H1 (cell line): ENCODE data around the gene SIPA1L2. TPM values are rescaled to one million over a fixed set of nuclear protein-coding genes. Genes with fewer than 3 reads are reported as not detected.

Experiments used
- CTCF ChIA-PET: fragments of 300-600 bp; sonication (Branson Sonifier 250); formaldehyde crosslinking; loops from one replicate; lab custom pipeline; 2021; ENCODE audit not compliant: partially characterized antibody; lab: Charles Lee
- POLR2A ChIA-PET: fragments of 300-600 bp; sonication (Branson Sonifier 250); formaldehyde crosslinking; loops from one replicate; lab custom pipeline; 2021; ENCODE audit warnings: inconsistent platforms; ENCODE audit not compliant: partially characterized antibody; lab: Charles Lee
- DNase-seq, 2 experiments: peaks; one replicate each; pipeline versions ENCODE4 v3.0.0 to v3.0.0-alpha.2; 2010 to 2022; ENCODE audit warnings: low spot score in 2 of 2, low read depth in 1 of 2, mixed read lengths in 1 of 2
- FAIRE-seq: peaks from 2 replicates; lab custom pipeline; 2011; peaks lifted over from hg19 to GRCh38; lab: Jason Lieb, UNC
- H2AFZ ChIP-seq: 2 replicates; pipeline ENCODE4 v1.8.1; 2012; ENCODE audit warnings: low read length, inconsistent platforms
- H2AK5ac ChIP-seq: 2 replicates; pipeline ENCODE4 v1.6.1; 2013; ENCODE audit warnings: low read depth, low read length
- H2BK120ac ChIP-seq: replicated peaks from 2 replicates; pipeline ENCODE3; 2013; ENCODE audit warnings: low read depth, low read length, inconsistent platforms
- H2BK12ac ChIP-seq: 2 replicates; pipeline ENCODE4 v1.6.1; 2013; ENCODE audit warnings: low read depth, low read length
- H2BK15ac ChIP-seq: 2 replicates; pipeline ENCODE4 v1.6.1; 2013; ENCODE audit warnings: low read length
- H2BK20ac ChIP-seq: 2 replicates; pipeline ENCODE4 v1.6.1; 2013; ENCODE audit warnings: low read length
- H2BK5ac ChIP-seq: 2 replicates; pipeline ENCODE4 v1.6.1; 2013; ENCODE audit warnings: low read depth, low read length
- H3K14ac ChIP-seq: 2 replicates; pipeline ENCODE4 v1.6.1; 2013; ENCODE audit warnings: inconsistent platforms; ENCODE audit not compliant: insufficient read length
- H3K18ac ChIP-seq: 2 replicates; pipeline ENCODE4 v1.6.1; 2013; ENCODE audit warnings: low read length; ENCODE audit errors: extremely low read depth
- H3K23ac ChIP-seq: 2 replicates; pipeline ENCODE4 v1.6.1; 2013; ENCODE audit warnings: inconsistent platforms; ENCODE audit not compliant: insufficient read length
- H3K23me2 ChIP-seq: 2 replicates; pipeline ENCODE4 v1.6.1; 2013; ENCODE audit warnings: low read depth, low read length
- H3K27ac ChIP-seq: 2 replicates; pipeline ENCODE4 v1.6.1; 2011; ENCODE audit warnings: low read depth, low read length, inconsistent platforms
- H3K27me3 ChIP-seq, 4 experiments: replicated peaks in 1 of 4; 1 replicate in 1 of 4; 2 replicates in 3 of 4; pipeline versions ENCODE4 v1.6.1 to v1.8.1; 2011 to 2013; ENCODE audit warnings: low read length in 3 of 4, mild to moderate bottlenecking in 3 of 4, inconsistent platforms in 2 of 4, mixed read lengths in 2 of 4, moderate library complexity in 1 of 4; ENCODE audit not compliant: control insufficient read depth in 3 of 4, insufficient read depth in 3 of 4; ENCODE audit errors: extremely low read depth in 1 of 4
- H3K36me3 ChIP-seq, 4 experiments: 2 replicates each; pipeline versions ENCODE4 v1.6.1 to v1.8.1; 2011 to 2013; ENCODE audit warnings: mild to moderate bottlenecking in 4 of 4, low read length in 3 of 4, moderate library complexity in 2 of 4, control low read depth in 1 of 4, inconsistent platforms in 1 of 4; ENCODE audit not compliant: insufficient read depth in 4 of 4, control insufficient read depth in 2 of 4
- H3K4ac ChIP-seq: replicated peaks from 2 replicates; pipeline ENCODE3; 2013; ENCODE audit warnings: low read length, low read depth, mixed read lengths, inconsistent platforms; ENCODE audit not compliant: insufficient read length
- H3K4me1 ChIP-seq, 4 experiments: replicated peaks in 1 of 4; 1 replicate in 1 of 4; 2 replicates in 3 of 4; pipeline versions ENCODE4 v1.6.1 to v1.8.1; 2011 to 2013; ENCODE audit warnings: low read length in 3 of 4, inconsistent platforms in 2 of 4, mixed read lengths in 1 of 4; ENCODE audit not compliant: insufficient read depth in 4 of 4, control insufficient read depth in 3 of 4
- H3K4me2 ChIP-seq, 2 experiments: 2 replicates each; pipeline versions ENCODE4 v1.6.1 to v1.8.1; 2011 to 2013; ENCODE audit warnings: low read depth in 2 of 2, low read length in 2 of 2, control low read depth in 1 of 2, inconsistent platforms in 1 of 2, mild to moderate bottlenecking in 1 of 2; ENCODE audit not compliant: insufficient read depth in 1 of 2
- H3K4me3 ChIP-seq, 4 experiments: fragments of 200-600, 300-600 bp in 1 of 4; sonication (generic), shearing (Covaris generic), sonication (Bioruptor Twin) in 1 of 4; 2 replicates each; pipeline versions ENCODE4 v1.5.1 to v1.8.1; 2011 to 2016; ENCODE audit warnings: low read length in 4 of 4, low read depth in 3 of 4, control low read depth in 2 of 4, inconsistent platforms in 2 of 4, mild to moderate bottlenecking in 2 of 4, mixed read lengths in 1 of 4, moderate library complexity in 1 of 4; ENCODE audit not compliant: insufficient read depth in 2 of 4; ENCODE audit errors: extremely low read depth in 1 of 4
- H3K56ac ChIP-seq: replicated peaks from 2 replicates; pipeline ENCODE3; 2013; ENCODE audit warnings: low read depth, mild to moderate bottlenecking, mixed read lengths, low read length, inconsistent platforms; ENCODE audit not compliant: insufficient read length
- H3K79me1 ChIP-seq: 2 replicates; pipeline ENCODE4 v1.6.1; 2013; ENCODE audit warnings: low read depth, low read length, control low read depth
- H3K79me2 ChIP-seq, 2 experiments: 2 replicates each; pipeline versions ENCODE4 v1.6.1 to v1.8.1; 2012 to 2013; ENCODE audit warnings: low read length in 2 of 2, mild to moderate bottlenecking in 2 of 2, inconsistent platforms in 1 of 2; ENCODE audit not compliant: insufficient read depth in 2 of 2, control insufficient read depth in 1 of 2
- H3K9ac ChIP-seq, 4 experiments: replicated peaks in 1 of 4; 1 replicate in 1 of 4; 2 replicates in 3 of 4; pipeline versions ENCODE4 v1.6.1 to v1.8.1; 2011 to 2013; ENCODE audit warnings: low read depth in 3 of 4, low read length in 3 of 4, control low read depth in 2 of 4, mild to moderate bottlenecking in 2 of 4, moderate library complexity in 2 of 4, inconsistent platforms in 1 of 4; ENCODE audit errors: extremely low read depth in 1 of 4
- H3K9me3 ChIP-seq, 2 experiments: 2 replicates each; pipeline versions ENCODE4 v1.6.1 to v1.8.1; 2012 to 2013; ENCODE audit warnings: mild to moderate bottlenecking in 2 of 2, moderate library complexity in 2 of 2, control low read depth in 1 of 2, inconsistent platforms in 1 of 2, low read depth in 1 of 2, low read length in 1 of 2, mixed read lengths in 1 of 2; ENCODE audit not compliant: insufficient read depth in 2 of 2
- H4K20me1 ChIP-seq, 2 experiments: replicated peaks in 1 of 2; 2 replicates each; pipeline versions ENCODE3 to v1.8.1; 2011 to 2013; ENCODE audit warnings: inconsistent platforms in 2 of 2, low read length in 2 of 2, mild to moderate bottlenecking in 1 of 2; ENCODE audit not compliant: insufficient read depth in 2 of 2, control insufficient read depth in 1 of 2
- H4K5ac ChIP-seq: 2 replicates; pipeline ENCODE4 v1.6.1; 2013; ENCODE audit warnings: low read length, low read depth, mixed read lengths, inconsistent platforms; ENCODE audit not compliant: insufficient read length
- H4K8ac ChIP-seq: 2 replicates; pipeline ENCODE4 v1.8.0; 2013; ENCODE audit warnings: mild to moderate bottlenecking, moderate library complexity, low read length, inconsistent platforms; ENCODE audit not compliant: insufficient read depth; ENCODE audit errors: extremely low read depth
- H4K91ac ChIP-seq: replicated peaks from 2 replicates; pipeline ENCODE3; 2013; ENCODE audit warnings: low read length, mixed read lengths, inconsistent platforms; ENCODE audit not compliant: insufficient read length
- ASH2L ChIP-seq: fragments of 200-600, 300-600 bp; sonication (generic); IDR thresholded peaks from one replicate; pipeline ENCODE4 v1.7.1; 2017; ENCODE audit warnings: low read length
- BRCA1 ChIP-seq: IDR thresholded peaks from 2 replicates; pipeline ENCODE4 v1.6.1; 2012; ENCODE audit warnings: low read depth, low read length, improper control_type of control experiment
- EP300 ChIP-seq, 2 experiments: IDR thresholded peaks; 1 replicate in 1 of 2; 2 replicates in 1 of 2; pipeline ENCODE4 v1.6.1; 2011 to 2012; ENCODE audit warnings: low read depth in 2 of 2, low read length in 2 of 2, mild to moderate bottlenecking in 2 of 2, borderline replicate concordance in 1 of 2, inconsistent platforms in 1 of 2, moderate library complexity in 1 of 2
- GTF2F1 ChIP-seq: IDR thresholded peaks from 2 replicates; pipeline ENCODE4 v1.6.1; 2012; ENCODE audit warnings: low read depth, low read length, improper control_type of control experiment, borderline replicate concordance
- HDAC2 ChIP-seq, 2 experiments: fragments of 300-600 bp in 1 of 2; sonication (generic) in 1 of 2; IDR thresholded peaks; 2 replicates each; pipeline ENCODE4 v1.6.1; 2011 to 2012; ENCODE audit warnings: low read depth in 2 of 2, low read length in 2 of 2, mild to moderate bottlenecking in 2 of 2, moderate library complexity in 2 of 2, borderline replicate concordance in 1 of 2, inconsistent platforms in 1 of 2
- JUN ChIP-seq: IDR thresholded peaks from 2 replicates; pipeline ENCODE4 v1.6.1; 2011; ENCODE audit warnings: low read depth, mild to moderate bottlenecking, improper control_type of control experiment, low read length
- KDM5A ChIP-seq: fragments of 200-600 bp; IDR thresholded peaks from 2 replicates; pipeline ENCODE4 v1.7.1; 2012; ENCODE audit warnings: mild to moderate bottlenecking, low read length, inconsistent platforms, mixed read lengths
- MAFK ChIP-seq: IDR thresholded peaks from 2 replicates; pipeline ENCODE4 v1.6.1; 2012; ENCODE audit warnings: low read depth, mild to moderate bottlenecking, improper control_type of control experiment, low read length
- PHF8 ChIP-seq: fragments of 200-600 bp; sonication (generic); conservative IDR thresholded peaks from 2 replicates; pipeline ENCODE4 v1.7.1; 2012; ENCODE audit warnings: low read depth, mild to moderate bottlenecking, inconsistent platforms, low read length, moderate library complexity
- RXRA ChIP-seq: IDR thresholded peaks from 2 replicates; pipeline ENCODE4 v1.6.1; 2011; ENCODE audit warnings: low read depth, mild to moderate bottlenecking, low read length, moderate library complexity; ENCODE audit not compliant: insufficient read depth
- SAP30 ChIP-seq: fragments of 300-600 bp; sonication (generic); IDR thresholded peaks from 2 replicates; pipeline ENCODE4 v1.7.1; 2012; ENCODE audit warnings: low read length, moderate library complexity, mild to moderate bottlenecking, inconsistent platforms; ENCODE audit not compliant: insufficient read depth, insufficient replicate concordance
- TAF1 ChIP-seq: IDR thresholded peaks from 2 replicates; pipeline ENCODE4 v1.6.1; 2011; ENCODE audit warnings: mild to moderate bottlenecking, low read depth, low read length
- TAF7 ChIP-seq: optimal IDR thresholded peaks from 2 replicates; pipeline ENCODE3; 2011; ENCODE audit warnings: low read depth, mild to moderate bottlenecking, inconsistent platforms, low read length, moderate library complexity, borderline replicate concordance
- WGBS, 2 experiments: shearing (Covaris generic) in 1 of 2; methylation state at CpG; one replicate each; pipeline versions ENCODE4 v1.1.6 to v1.1.7; 2013 to 2015; ENCODE audit warnings: low lambda C conversion rate in 2 of 2, mixed read lengths in 2 of 2, inconsistent platforms in 1 of 2, low coverage in 1 of 2, missing lambda C conversion rate in 1 of 2; ENCODE audit not compliant: insufficient replicate concordance in 2 of 2, insufficient coverage in 1 of 2, insufficient read length in 1 of 2; ENCODE audit errors: extremely low coverage in 1 of 2, missing lambda C conversion rate in 1 of 2; 5-methylcytosine and 5-hydroxymethylcytosine counted together
- polyA plus RNA-seq, 7 experiments: library from polyadenylated mRNA; depleted of rRNA in 3 of 7; stranded (reverse) in 5 of 7; unstranded in 2 of 7; fragments of >200 nt in 5 of 7; fragments of 200-250 nt in 2 of 7; gene quantifications; 1 replicate in 5 of 7; 2 replicates in 1 of 7; 4 replicates in 1 of 7; pipeline versions ENCODE4 v1.2.1 to v1.2.3, GENCODE V29; 2011 to 2013; ENCODE audit warnings: missing spikeins in 2 of 7, mixed read lengths in 2 of 7
- total RNA-seq: library from RNA; stranded (reverse); fragmentation: NEBNext Ultra II Directional; extraction: Animal tissue kit (Norgen Biotek cat#: 25700); gene quantifications from 2 replicates; pipeline ENCODE4 v1.2.1, GENCODE V29; 2021

Gene SIPA1L2
- total and polyA plus RNA-seq, 2 of the 8 experiments (the other 6 are each of a cell fraction or from before 2014, with no cell fraction given): 7.7 to 13.2 TPM

DNA sequence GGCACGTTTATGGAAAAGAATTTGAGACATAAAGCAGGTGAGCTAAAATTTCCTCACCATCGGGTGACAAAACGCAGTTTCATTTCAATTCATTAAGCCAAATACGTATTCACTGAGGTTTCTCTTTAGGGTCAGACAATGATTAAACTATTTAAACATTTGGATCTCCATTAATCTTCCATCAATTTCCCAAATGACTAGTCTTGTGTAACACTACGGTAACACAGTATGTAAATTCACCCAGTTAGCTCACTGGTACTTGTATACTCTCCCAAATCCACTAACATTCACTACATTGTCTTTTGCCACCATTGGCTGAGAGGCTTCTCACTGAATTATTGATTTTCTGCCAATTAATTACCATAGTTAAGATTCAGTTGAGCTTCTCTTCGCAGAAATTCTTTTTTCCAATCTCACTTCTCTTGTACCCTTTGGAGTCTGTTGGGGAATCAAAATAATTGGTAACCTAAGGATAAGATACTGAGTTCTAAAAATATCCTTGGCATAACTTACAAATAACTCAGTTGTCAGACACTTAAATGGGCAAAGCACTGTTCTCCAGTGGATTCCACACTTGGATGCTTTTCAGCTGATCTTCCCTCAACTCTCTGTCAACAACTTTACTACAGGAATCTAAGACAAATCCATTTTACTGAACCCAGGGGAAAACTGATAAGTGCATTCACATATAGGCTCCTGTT, 40.7 kb downstream of the SIPA1L2 start:
- no peak overlapping the region for H3K9ac ChIP-seq
- no peaks in the 10 kb centered on the region; a peak in 1 of 7 replicates for H3K4me1 ChIP-seq
- H2BK15ac ChIP-seq: no peak overlapping the region
- WGBS, 2 experiments: 81% methylated on average over 6 of the region's 6 CpGs; no CpG with 5 or more reads in 1 of the 2 experiments
- H2BK5ac ChIP-seq: no peak overlapping the region
- no peak overlapping the region for H3K18ac ChIP-seq
- H3K36me3 ChIP-seq: no peaks in the 10 kb centered on the region
- H3K23ac ChIP-seq: no peak overlapping the region
- H3K4me2 ChIP-seq: no peak overlapping the region
- ChIA-PET POLR2A (no interaction called here), CTCF (interaction anchor here (0.5 to 1.2 kb wide), 2 partner anchors 13 to 52 kb away, joined by 3 to 4 read pairs; no protein-coding TSS in a partner anchor)
- no peak overlapping the region for H2BK120ac ChIP-seq
- H2AK5ac ChIP-seq: no peak overlapping the region
- no peak overlapping the region for H2AFZ ChIP-seq
- H3K4ac ChIP-seq: no peak overlapping the region
- no peaks in the 10 kb centered on the region for H3K27me3 ChIP-seq
- no peaks in the 10 kb centered on the region for H3K9me3 ChIP-seq
- H2BK20ac ChIP-seq: no peak overlapping the region
- no peak overlapping the region for H3K14ac ChIP-seq
- FAIRE-seq (peak; percentile 7), DNase-seq (no peak)
- H3K23me2 ChIP-seq: no peaks in the 10 kb centered on the region
- no peaks in the 10 kb centered on the region; a peak in 1 of 4 replicates for H3K79me2 ChIP-seq
- no peak overlapping the region for H4K5ac ChIP-seq
- H3K56ac ChIP-seq: no peak overlapping the region
- no peak overlapping the region for H3K4me3 ChIP-seq
- no peaks in the 10 kb centered on the region for H4K20me1 ChIP-seq
- no peak overlapping the region for H4K91ac ChIP-seq
- H3K27ac ChIP-seq: no peak overlapping the region
- H4K8ac ChIP-seq: no peak overlapping the region
- H3K79me1 ChIP-seq: no peaks in the 10 kb centered on the region
- no peak overlapping the region for H2BK12ac ChIP-seq
- TF ChIP-seq KDM5A: no peak
- no peak for TF ChIP-seq RXRA
- TF ChIP-seq BRCA1: no peak
- no peak for TF ChIP-seq ASH2L
- TF ChIP-seq PHF8: no peak
- TF ChIP-seq HDAC2 (IDR thresholded peaks at IDR 0.05; ENCODE audit: borderline replicate concordance in 1 of 2, low read depth in 2 of 2, low read length in 2 of 2): no peak
- no peak for TF ChIP-seq EP300 (IDR thresholded peaks at IDR 0.05; ENCODE audit: borderline replicate concordance in 1 of 2, low read depth in 2 of 2, low read length in 2 of 2)
- TF ChIP-seq JUN: no peak
- no peak for TF ChIP-seq SAP30
- no peak for TF ChIP-seq MAFK
- no peak for TF ChIP-seq TAF7
- no peak for TF ChIP-seq TAF1
- TF ChIP-seq GTF2F1: no peak
